ENCODE data around the gene NRCAM.
"Not testable (repeated sequence)": the region's sequence is repeated elsewhere in the genome, so short reads cannot be mapped to it uniquely, and the experiment has no call there.

The NRCAM gene

DNA sequence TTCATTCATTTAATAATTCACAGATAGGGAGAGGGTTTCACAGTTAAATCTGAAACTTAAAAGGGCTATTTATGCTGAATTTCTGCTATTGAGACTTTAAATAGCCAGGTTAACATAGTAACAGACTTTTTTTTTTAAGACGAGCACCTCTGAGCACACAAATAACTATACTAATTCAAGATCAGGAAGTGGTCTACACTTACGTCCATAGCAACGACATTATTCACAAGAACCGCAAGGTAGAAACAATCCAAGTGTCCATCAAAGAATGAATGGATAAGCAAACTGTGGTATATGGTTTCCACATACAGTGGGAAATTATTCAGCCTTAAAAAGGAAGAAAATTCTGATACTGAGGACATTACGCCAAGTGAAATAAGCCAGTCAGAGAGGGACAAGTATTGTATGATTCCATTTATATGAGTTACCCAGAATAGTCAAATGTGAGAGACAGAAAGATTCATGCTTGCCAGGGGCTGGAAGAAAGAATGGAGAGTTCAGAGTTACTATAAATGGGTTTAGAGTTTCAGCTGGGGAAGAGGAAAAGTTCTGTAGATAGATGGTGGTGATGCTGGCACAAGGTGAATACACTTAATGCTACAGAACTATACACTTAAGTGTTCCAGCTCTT, 185.7 kb downstream of the NRCAM start:
- no peak for DNase-seq

DNA sequence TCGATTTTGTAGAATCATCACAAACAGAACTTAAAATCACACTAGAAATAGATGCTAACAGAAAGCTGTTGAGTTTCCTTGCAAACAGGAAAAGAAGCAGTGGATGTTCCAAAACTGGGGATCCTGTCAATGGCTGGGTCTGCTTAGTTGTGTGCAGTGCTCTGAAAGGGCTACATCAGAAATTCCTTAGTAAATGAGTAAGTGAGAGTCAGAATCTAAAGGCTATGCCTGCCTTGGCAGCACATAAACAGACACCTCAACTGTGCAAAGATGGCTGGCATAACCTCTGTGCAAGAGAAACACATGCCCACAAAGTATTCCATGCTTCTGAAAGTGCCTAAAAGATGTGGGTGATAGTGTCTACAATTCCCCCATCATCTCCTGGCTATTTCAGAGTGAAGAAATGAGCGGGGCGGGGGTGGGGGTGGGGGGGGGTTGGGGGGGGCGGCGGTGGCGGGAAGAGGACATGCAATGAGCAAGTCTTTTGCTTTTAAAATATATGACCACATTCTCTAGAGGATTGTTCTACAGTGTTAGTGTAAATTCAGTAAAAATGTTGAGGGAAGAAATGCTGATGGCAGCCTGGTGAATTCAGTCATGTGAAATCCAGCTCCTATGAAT, 187.9 kb downstream of the NRCAM start:
- DNase-seq: no peak

DNA sequence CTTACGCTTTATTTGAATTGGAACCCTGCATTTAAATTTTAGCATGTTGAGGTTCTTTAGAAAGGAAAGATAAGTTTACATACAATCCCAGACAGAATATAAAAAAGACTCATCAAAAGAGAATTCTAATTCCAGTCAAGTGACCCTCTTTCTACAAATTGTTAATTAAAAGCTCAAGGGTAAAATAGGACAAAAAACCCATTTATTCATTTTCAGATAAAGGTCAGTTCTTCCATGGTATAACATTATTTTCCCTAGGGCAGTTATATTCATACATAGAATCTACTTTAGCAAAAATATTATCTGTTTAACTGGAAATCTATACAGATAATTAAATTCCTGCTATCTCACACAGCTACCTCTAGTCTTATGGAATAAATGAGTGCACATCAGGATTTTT, 188.6 kb downstream of the NRCAM start:
- no peak for DNase-seq

DNA sequence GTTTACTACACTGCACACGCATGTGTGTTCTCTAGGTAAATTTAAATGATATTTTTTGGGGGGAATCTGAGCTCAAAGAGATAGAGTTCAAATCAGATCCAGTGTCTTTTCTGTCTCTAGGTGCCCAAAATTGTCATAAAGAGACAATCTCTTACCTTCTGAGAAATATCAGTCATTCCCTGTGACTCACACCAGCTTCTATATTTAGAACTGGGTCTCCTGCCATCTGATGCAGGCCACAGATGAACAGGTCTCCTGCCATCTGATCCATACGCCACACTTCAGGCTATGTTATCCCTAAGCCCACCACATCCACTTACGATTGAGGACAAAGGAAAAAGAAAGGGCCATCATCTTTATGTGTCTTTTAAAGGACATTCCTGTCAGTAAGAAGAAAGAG, 189.7 kb downstream of the NRCAM start:
- no peak for DNase-seq

DNA sequence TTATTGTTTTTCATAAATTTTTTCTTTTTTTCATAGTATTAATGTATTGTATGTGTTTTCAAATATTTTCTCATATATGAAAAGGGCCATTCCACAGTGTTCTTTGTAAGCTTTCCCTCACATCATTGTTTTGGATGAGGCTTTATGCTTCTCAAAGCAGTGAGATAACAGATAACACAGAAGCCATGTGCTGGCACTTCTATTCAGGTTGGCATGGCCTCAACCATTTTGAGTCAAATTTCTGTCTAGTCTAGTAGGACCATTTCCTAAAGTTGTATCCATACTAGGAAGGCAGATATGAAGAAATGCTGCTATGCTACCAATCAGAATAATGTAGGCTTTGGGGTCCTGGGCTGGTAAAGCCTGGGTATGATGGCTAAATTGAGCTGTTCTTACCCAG, 190.2 kb downstream of the NRCAM start:
- no peak for DNase-seq

DNA sequence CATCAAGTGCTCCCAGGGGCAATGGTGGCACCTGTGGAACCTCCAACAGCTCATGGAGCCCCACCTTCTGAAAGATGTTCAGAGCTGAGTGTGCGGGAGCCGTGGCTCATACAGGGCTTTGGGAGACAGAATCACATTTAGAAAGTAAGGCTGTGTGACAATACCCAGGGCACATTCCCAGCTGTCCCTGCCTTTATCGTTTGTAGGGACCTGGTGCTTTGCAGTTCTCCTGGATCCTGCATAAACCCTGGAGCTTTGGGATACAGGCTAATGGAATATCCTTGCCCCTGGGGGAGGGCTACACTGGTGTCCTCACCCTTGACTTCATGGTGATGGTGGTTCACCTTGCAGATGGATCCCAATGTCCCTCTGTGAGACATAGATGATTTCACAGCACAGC, 191.2 kb downstream of the NRCAM start:
- DNase-seq: no peak

DNA sequence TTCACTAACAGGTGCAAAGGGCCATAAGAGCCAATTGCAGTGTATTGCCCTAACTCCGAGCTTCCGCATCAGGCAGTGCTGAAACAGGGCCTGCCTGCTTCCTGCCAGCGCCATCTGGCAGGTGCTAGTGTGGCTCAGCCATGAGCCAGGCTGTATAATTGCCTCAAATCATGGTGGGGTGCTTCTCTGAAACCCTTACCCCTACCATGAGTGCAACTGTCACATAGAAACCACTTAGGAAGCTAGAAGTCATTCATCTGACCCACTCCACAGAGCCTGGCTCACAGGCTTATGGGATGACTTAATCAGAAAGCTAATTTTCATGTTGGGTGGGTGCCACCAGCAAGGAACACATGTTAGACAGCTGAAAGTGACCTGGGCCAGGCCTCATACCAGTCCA, 192.8 kb downstream of the NRCAM start:
- no peak for DNase-seq

DNA sequence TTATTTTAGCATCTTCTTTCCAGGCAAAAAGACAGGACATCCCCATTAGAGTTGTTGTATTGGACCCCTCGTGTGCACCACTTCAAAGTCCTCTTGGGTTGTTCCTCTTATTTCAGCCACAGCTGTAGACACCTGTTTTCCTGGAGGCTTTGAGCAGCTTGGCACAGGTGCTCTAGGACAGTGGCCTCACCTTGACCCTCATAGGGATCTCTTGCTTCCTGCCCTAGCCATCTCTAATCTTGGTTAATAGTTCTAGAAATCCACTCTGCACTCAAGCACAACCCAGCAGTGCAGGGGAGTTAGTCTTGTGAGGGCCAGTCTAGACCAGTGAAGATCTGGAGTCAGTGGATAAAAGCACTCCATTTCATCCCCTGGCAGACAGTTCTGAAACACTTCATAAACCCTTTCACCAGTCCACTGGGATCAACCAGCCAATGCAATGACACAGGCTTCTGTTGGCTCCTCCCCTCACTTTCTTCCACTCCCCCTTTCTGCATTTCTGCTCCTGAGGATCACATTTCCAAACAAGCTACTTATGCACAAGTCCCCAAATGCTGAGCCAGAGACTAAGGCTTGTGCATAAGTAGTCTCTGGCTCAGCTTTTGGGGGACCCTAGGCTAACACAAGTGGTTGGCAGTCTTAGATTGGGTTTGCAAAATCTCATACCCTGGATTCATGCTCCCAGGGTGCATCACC, 194.5 kb downstream of the NRCAM start:
- no peak for DNase-seq

DNA sequence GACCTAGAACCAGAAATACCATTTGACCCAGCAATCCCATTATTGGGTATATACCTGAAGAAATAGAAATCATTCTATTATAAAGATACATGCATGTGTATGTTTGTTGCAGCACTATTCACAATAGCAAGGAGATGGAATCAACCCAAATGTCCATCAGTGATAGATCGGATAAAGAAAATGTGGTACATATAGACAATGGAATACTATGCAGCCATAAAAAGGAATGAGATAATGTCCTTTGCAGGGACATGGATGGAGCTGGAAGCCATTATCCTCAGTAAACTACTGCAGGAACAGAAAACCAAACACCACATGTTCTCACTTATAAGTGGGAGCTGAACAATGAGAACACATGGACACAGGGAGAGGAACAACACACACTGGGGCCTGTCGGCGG, 196.8 kb downstream of the NRCAM start:
- not testable (repeated sequence) for DNase-seq

DNA sequence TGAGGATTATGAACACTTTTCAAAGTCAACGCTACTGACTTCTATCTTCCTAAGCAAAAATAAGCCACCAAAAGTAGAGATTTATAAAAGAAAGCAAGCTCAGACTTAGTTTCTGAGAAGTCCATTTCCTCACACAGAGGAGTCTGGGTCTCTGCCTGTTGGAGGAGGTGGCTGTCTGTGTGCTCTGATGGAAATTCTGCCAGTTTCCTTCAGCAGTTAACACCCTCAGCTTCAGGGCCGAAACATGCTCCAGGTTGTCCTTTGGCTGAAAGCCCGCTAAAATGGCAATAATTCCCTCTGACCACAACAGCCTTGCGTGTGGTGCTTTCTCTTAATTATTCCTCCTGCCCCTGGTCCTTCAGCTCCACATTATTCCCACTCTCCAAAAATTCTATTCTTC, 198.3 kb downstream of the NRCAM start:
- DNase-seq: no peak

DNA sequence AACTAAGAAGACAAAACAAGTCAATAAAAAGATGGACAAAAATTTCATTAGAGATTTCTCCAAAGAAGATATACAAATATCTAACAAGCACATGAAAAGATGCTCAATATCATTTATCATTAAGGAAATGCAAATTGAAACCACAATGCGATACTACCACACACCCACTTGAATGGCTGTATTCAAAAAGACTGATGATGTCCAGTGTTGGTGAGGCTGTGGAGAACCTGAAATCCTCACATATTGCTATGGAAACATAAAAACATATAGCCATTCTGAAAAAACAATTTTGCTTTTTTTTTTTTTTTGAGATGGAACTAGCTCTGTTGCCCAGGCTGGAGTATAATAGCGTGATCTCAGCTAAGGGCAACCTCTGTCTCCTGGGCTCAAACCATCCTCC, 202.0 kb downstream of the NRCAM start:
- no peak for DNase-seq

DNA sequence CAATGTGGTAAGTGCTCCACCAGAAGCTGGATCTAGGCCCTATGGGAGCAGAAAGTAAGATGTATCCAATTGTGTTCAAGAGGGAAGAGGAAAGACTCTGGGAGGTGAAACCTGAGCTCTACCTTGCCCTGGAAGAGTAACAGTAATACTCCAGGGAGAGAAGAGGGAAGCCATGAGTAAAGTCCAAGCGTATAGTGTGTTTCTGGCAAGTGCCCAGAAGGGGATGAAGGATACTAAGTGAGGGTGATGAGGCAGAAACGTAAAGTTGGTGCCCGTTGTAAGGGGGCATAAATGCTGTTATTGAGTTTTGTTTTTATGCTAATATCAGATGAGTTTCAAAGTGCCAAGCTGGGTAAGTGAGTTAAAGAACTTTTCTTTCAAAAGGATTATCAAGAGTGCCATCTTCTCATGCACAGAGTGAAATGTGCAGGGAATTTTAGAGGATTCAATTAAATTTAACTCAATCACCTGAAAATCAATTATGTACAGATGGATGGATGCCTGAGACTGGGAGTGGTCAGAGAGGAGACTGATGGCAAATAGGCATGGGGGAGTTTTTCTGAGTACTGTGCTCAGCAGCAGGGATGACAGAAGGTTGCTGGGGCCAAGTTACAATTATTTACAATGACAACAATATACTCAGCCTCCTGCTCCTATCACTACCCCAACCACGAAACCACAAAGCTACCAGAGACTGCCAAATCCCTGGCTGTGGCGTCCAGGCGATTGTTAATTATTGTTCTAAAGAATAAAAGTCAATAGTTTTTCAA, 202.8 kb downstream of the NRCAM start:
- no peak for DNase-seq

DNA sequence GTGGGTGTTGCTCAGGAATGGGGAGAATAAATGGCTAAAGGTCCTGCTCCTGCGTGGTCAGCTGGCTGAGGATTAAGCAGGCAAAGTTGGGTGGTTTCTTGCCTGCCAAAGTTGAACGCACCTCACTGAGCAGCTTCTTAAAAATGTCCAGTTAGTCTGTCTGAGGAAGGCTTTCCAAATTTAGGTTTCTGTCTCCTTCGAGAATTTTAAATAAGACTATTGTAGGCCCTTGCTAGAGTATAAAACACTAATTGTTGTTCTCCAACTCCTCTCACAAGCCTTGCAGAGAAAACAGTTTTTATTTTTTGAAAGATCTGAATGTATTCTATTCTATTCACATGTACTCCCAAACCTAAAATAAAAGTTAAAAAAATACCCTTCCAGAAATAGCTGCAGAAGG, 204.1 kb downstream of the NRCAM start:
- DNase-seq: no peak

DNA sequence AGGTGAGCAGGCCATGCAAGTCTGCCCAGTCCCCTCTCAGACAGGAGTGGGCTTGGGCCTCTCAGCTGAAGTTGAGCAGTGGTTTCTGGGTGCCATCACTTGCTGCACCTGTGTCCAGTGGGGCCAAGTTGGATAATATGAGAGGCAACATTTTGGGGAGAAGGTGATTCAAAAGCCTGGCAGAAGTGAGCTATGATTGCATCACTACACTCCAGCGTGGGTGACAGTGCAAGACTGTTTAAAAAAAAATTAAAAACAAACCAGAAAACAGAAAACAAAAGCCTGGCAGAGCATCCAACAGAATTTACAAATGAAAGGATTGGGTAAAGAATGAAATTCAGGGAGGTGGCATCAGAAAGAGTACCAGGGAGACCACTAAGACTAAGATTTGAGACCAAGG, 204.5 kb downstream of the NRCAM start:
- DNase-seq: no peak

DNA sequence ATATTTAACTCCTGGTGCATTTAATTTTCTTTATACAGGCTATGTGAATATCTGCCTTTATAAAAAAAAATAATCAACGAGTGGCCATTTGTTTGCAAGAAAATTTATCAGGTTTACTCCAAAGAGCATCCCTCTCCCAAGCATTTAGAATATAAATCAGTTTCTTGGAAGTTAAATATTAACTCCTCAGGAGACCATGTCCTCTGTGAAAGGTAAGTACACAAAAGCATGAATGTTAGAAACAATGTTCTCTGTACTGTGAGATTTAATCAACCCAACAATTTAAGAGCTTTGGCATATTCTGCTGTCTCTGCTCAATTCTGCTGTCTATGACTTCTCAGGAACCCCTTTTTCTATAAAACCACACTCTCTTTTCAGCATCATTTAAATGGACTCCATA, 206.8 kb downstream of the NRCAM start:
- no peak for DNase-seq

DNA sequence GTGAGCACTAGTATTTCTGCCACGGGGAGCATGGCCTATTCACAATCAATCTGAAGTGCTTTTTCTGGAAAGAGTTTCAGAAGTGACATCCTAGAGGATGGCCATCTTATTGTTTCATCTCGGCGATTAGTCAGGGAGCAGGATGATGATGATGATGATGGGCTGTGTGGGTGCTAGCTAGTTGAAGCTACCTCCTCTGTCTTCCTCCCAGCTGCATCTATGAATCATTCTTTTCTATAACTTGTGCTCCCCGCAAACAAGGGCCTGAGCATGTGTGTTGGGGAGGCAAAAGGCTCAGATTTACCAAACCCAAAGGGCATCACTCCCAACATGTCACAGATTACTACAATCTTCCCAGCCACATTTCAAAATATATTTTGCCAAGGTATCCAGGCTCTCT, 207.4 kb downstream of the NRCAM start:
- no peak for DNase-seq

DNA sequence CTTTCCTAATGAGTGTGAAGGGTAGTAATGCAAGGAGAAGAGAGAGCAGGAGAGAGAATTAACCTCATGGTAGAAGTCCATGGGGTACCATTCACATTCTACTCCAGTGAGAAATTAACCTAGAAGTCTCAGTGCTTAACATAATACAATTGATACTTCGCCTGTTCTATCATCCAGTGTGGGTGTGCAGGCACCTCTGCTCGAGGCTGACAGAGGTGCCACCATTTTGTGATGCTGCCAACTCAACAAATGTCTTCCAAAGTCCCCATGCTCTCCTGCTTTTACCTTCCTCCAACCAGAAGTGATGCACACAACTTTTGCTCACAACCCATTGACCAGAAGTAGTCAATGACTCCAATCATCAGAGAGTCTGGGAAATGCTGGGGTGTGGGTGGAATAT, 207.8 kb downstream of the NRCAM start:
- DNase-seq: no peak

DNA sequence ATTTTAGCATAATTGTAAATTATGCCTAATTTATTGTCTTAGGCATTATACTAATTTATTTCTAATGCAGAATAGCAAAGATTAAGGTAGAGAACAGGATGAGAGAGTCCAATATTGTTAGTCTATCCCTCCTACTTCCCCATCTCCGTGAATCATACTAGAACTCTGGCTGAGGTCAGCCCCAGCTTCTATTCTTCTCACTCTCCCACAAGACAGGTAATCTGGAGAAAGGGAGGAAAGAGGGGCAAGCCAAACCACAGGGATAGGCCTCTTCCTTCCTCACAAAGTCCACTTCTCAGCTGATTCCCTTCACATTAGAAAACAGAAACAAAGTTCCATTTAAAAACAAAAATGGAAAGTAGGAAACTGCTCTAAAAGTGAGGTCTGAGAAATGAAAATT, 208.6 kb downstream of the NRCAM start:
- DNase-seq: no peak

DNA sequence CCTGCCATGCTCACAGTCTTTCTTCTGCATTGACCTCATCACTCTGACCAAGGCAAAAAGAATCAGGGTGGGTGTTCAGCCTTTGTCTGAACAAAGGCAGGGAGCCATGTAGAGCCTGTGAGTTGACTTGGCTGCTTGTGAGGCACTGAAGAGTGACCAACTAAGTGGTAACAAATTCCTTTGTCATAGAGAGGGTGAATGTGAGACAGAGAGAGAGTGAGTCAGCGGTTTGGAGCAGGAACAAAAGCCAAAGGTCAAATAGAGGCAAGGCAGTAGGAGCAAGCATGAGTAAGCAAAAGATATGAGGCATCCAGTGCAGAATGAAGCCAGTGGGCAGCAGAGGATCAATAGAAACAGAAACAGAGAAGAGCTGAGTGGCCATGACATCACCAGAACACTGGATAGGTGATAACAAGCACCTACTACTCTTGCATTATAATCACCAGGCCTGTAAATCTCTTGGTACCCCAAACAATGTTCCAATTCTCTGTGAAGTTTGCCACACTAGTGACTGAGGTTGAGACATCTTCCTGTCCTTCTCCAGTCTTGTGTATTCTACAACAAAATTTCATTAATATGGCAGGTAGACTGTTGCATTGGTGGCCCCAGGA, 209.9 kb downstream of the NRCAM start:
- no peak for DNase-seq

DNA sequence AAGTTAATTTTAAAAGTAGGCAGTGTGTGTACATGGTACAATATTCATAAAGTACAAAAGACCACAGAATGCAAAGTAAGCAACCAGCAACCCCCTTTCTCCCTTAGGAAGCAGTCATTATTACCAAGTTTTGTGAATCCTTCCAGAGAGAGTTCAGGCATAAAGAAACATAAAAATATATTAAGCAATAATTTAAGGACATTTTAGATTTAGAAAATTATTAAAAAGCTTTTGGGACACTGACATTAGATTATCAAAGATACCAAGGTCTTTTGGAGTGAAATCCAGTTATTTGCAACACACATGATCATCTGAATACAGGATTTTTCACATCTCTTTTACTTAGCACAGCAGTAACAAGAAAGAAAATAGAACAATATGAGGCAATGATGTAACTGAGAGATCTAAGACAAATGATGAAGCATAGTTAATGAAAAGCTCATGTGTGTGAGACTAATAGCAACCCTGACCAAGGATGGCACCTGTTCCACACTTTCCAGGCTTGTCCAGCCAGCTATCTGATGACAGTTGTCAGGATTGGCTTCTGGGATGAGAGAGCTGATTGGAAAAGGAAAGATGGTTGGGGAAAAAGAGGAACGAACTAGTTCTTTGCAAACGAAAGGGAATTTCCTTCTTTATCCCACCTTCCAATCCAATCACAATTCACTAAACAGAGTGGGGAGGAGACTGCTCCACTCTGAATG, 210.6 kb downstream of the NRCAM start:
- DNase-seq: no peak

DNA sequence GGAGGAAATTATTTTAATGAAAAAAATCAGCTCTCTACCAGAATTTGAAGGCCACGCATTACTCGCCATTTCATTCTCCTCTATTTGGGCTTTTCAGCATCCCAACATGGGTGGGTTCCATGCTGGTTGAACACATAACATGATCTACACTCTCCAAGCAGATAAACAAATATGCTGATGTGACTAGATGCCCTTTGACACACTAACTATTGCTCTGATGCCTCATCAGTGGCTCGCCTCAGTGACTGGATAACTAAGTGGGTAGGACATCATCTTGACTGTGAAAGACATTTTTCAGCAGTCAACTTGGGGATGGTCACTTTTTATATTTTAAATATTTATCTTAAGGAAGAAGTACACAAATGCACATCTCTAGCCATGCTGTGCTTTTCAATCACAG, 212.1 kb downstream of the NRCAM start:
- DNase-seq: no peak

DNA sequence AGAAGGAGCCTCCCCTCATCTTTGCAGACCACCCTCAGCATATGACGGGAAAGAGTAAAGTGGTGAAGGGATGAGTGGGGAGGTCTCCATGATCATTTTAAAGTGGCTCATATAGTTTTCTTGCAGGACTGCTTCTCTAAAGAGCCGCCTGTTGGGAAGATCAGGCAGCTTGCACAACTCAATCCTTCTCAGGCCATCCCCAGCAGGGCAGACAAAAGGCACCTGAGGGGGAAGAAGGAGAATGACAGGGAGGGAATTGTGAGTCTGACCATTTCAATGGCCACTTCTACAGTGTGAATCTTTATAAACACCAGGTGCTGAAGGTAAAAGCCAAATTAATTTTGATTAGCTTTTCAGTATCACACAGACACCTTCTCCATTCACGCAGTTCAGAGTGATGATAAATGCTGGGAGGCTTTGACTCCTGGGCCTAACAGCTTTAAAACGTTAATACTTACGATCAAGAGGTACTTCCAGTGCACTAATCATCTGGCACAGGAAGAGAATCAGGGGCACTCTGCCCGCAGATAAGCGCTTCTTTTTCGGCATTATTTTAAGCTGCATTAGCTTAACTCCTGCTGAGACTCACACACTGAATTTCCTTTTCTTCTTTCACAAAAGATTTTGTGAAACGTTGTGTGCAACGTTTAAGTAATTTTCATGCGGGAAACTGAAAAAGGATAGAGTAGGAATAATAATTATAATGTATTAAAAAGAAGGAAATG, 216.6 kb downstream of the NRCAM start:
- DNase-seq: no peak
